ENCODE data around the gene LIPM. TPM values are rescaled to one million over a fixed set of nuclear protein-coding genes. Genes with fewer than 3 reads are reported as not detected.

LIPM gene
- polyA plus RNA-seq, 1 donor (not counting 4 experiments of a cell fraction or from before 2014, with no cell fraction given), result 0.67 TPM

GRCh38 chr10:88849234-88849633 is 46.7 kb downstream of the LIPM start:
- Histone ChIP-seq H4K20me1 (ENCODE audit: control insufficient read depth, extremely low read depth, insufficient read depth, low read length) (no peaks in the 10 kb centered on the region), H3K9me1 (ENCODE audit: control insufficient read depth, extremely low read depth, insufficient read depth, low read length) (no peaks in the 10 kb centered on the region), H3K9ac (ENCODE audit: control insufficient read depth, extremely low read depth, insufficient read depth, low read length) (no peak overlapping the region), H3K27ac (ENCODE audit: control insufficient read depth, insufficient read depth, low read length) (peak overlapping the region; percentile 58), H3K79me2 (ENCODE audit: control insufficient read depth, insufficient read depth, low read length) (no peaks in the 10 kb centered on the region), H3K27me3 (ENCODE audit: control insufficient read depth, extremely low read depth, insufficient read depth, low read length) (no peaks in the 10 kb centered on the region), H3K4me3 (ENCODE audit: control insufficient read depth in 2 of 3, extremely low read depth in 1 of 3, insufficient read depth in 2 of 3, low read depth in 1 of 3, low read length in 3 of 3) (no peak overlapping the region), H3K9me3 (ENCODE audit: control insufficient read depth, low read depth, low read length) (no peaks in the 10 kb centered on the region), H3K4me1 (ENCODE audit: control insufficient read depth, extremely low read depth, insufficient read depth, low read length) (peaks cover 48% of the 10 kb centered on the region), H3K36me3 (ENCODE audit: control insufficient read depth in 2 of 2, extremely low read depth in 1 of 2, insufficient read depth in 2 of 2, low read length in 2 of 2) (no peaks in the 10 kb centered on the region), H3K4me2 (ENCODE audit: control insufficient read depth, extremely low read depth, insufficient read depth, low read depth, low read length) (peak overlapping the region; percentile 68), H2AFZ (ENCODE audit: control insufficient read depth, low read length) (no peak overlapping the region)
- dilution Hi-C loops (cut with MboI; ENCODE audit: extremely low pct_ligation_motif_present, low sequenced_read_pairs), result no loop called here
- no peak for DNase-seq (ENCODE audit: low read depth, low spot score)
- TF ChIP-seq, protein P1, sequence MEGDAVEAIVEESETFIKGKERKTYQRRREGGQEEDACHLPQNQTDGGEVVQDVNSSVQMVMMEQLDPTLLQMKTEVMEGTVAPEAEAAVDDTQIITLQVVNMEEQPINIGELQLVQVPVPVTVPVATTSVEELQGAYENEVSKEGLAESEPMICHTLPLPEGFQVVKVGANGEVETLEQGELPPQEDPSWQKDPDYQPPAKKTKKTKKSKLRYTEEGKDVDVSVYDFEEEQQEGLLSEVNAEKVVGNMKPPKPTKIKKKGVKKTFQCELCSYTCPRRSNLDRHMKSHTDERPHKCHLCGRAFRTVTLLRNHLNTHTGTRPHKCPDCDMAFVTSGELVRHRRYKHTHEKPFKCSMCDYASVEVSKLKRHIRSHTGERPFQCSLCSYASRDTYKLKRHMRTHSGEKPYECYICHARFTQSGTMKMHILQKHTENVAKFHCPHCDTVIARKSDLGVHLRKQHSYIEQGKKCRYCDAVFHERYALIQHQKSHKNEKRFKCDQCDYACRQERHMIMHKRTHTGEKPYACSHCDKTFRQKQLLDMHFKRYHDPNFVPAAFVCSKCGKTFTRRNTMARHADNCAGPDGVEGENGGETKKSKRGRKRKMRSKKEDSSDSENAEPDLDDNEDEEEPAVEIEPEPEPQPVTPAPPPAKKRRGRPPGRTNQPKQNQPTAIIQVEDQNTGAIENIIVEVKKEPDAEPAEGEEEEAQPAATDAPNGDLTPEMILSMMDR (optimal IDR thresholded peaks at IDR 0.05 in 1 of 3, IDR thresholded peaks at IDR 0.05 in 1 of 3, conservative IDR thresholded peaks at IDR 0.05 in 1 of 3; ENCODE audit: extremely low read depth in 1 of 3, insufficient read depth in 2 of 3, low read length in 3 of 3), result no peak
- no peak for TF ChIP-seq EZH2 (IDR thresholded peaks at IDR 0.05; ENCODE audit: low read length)
- FAIRE-seq, result peak; percentile 57

DNA sequence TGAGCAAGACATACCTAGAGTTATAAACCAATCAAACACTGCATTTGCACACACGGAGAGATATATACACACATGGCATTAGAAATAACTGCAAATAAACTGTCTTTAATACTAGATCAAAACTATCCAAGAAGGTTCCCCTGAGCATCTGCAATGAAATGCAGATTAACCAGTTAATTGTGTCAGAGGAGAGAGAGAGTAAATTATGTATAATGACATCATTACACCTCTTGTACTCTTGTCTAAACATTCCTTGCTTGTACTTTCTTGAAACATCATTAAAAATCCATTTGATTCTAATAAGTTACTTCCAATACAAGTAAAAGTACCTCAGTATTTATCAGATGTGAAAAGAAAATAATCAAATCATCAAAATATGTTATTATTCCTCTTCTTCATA is 48.2 kb downstream of the LIPM start:
- H3K9me3 ChIP-seq (ENCODE audit: control insufficient read depth, low read depth, low read length), result no peaks in the 10 kb centered on the region
- TF ChIP-seq EZH2 (IDR thresholded peaks at IDR 0.05; ENCODE audit: low read length), result no peak
- TF ChIP-seq, protein P1 (optimal IDR thresholded peaks at IDR 0.05 in 1 of 3, IDR thresholded peaks at IDR 0.05 in 1 of 3, conservative IDR thresholded peaks at IDR 0.05 in 1 of 3; ENCODE audit: extremely low read depth in 1 of 3, insufficient read depth in 2 of 3, low read length in 3 of 3), result no peak
- H3K79me2 ChIP-seq (ENCODE audit: control insufficient read depth, insufficient read depth, low read length), result no peaks in the 10 kb centered on the region
- no peak overlapping the region for H2AFZ ChIP-seq (ENCODE audit: control insufficient read depth, low read length)
- H4K20me1 ChIP-seq (ENCODE audit: control insufficient read depth, extremely low read depth, insufficient read depth, low read length), result no peaks in the 10 kb centered on the region
- DNase-seq (ENCODE audit: low read depth, low spot score), result no peak
- peak overlapping the region; percentile 1 for H3K4me2 ChIP-seq (ENCODE audit: control insufficient read depth, extremely low read depth, insufficient read depth, low read depth, low read length)
- dilution Hi-C loops (cut with MboI; ENCODE audit: extremely low pct_ligation_motif_present, low sequenced_read_pairs), result no loop called here
- H3K9ac ChIP-seq (ENCODE audit: control insufficient read depth, extremely low read depth, insufficient read depth, low read length), result no peak overlapping the region
- peaks cover 43% of the 10 kb centered on the region for H3K4me1 ChIP-seq (ENCODE audit: control insufficient read depth, extremely low read depth, insufficient read depth, low read length)
- no peaks in the 10 kb centered on the region for H3K27me3 ChIP-seq (ENCODE audit: control insufficient read depth, extremely low read depth, insufficient read depth, low read length)
- H3K36me3 ChIP-seq (ENCODE audit: control insufficient read depth in 2 of 2, extremely low read depth in 1 of 2, insufficient read depth in 2 of 2, low read length in 2 of 2), result no peaks in the 10 kb centered on the region
- no peak overlapping the region for H3K27ac ChIP-seq (ENCODE audit: control insufficient read depth, insufficient read depth, low read length)
- H3K9me1 ChIP-seq (ENCODE audit: control insufficient read depth, extremely low read depth, insufficient read depth, low read length), result no peaks in the 10 kb centered on the region
- no peak for FAIRE-seq
- no peak overlapping the region for H3K4me3 ChIP-seq (ENCODE audit: control insufficient read depth in 2 of 3, extremely low read depth in 1 of 3, insufficient read depth in 2 of 3, low read depth in 1 of 3, low read length in 3 of 3)

All from keratinocyte (primary cell).